BJ (cell line): Measurements from ENCODE around the gene EDDM13. TPM values are rescaled to one million over a fixed set of nuclear protein-coding genes. Genes with fewer than 3 reads are reported as not detected.

Experiments used
- CTCF ChIA-PET: fragments of 350-600 bp; formaldehyde crosslinking; extraction: SDS; loops from one replicate; lab custom pipeline; 2021; ENCODE audit warnings: antibody characterized with exemption, inconsistent platforms; lab: Yijun Ruan, JAX
- POLR2A ChIA-PET: fragments of 300-600 bp; sonication (Branson Sonifier 250); formaldehyde crosslinking; extraction: SDS; loops from one replicate; lab custom pipeline; 2021; ENCODE audit warnings: antibody characterized with exemption; lab: Charles Lee
- DNase-seq: peaks from one replicate; pipeline ENCODE4 v3.0.0-alpha.2; 2011; ENCODE audit warnings: low read depth
- H3K27me3 ChIP-seq: 2 replicates; pipeline ENCODE4 v1.6.0; 2011; ENCODE audit warnings: low read length; ENCODE audit not compliant: control insufficient read depth, insufficient read depth
- H3K36me3 ChIP-seq: 2 replicates; pipeline ENCODE4 v1.5.1; 2011; ENCODE audit warnings: low read length; ENCODE audit not compliant: control insufficient read depth, insufficient read depth
- H3K4me3 ChIP-seq: 2 replicates; pipeline ENCODE4 v1.5.1; 2011; ENCODE audit warnings: low read depth, mild to moderate bottlenecking, control low read depth, low read length
- CTCF ChIP-seq: IDR thresholded peaks from 2 replicates; pipeline ENCODE4 v1.5.1; 2011; ENCODE audit warnings: low read depth, mild to moderate bottlenecking, control low read depth, inconsistent platforms, low read length, moderate library complexity; ENCODE audit not compliant: insufficient read depth
- polyA plus RNA-seq: library from polyadenylated mRNA; depleted of rRNA; stranded (reverse); fragments of >200 nt; gene quantifications from 2 replicates; pipeline ENCODE4 v1.2.3, GENCODE V29; 2011

Gene EDDM13
- polyA plus RNA-seq, 1 experiment: not detected

GRCh38 chr19:56309511-56310185 is 37.1 kb downstream of the EDDM13 start:
- Histone ChIP-seq H3K27me3 (no peaks in the 10 kb centered on the region), H3K36me3 (peaks cover 1% of the 10 kb centered on the region), H3K4me3 (no peak overlapping the region)
- no peak for DNase-seq
- CTCF ChIA-PET: interaction anchor here (0.6 to 1.3 kb wide), 7 partner anchors 11 to 655 kb away, joined by 3 to 6 read pairs (median 4); no protein-coding TSS in a partner anchor
- TF ChIP-seq CTCF: peak; percentile 80
- POLR2A ChIA-PET: no interaction called here

- ChIA-PET CTCF (interaction anchor here (0.8 to 1.3 kb wide), 6 partner anchors 12 to 56 kb away, joined by 3 to 6 read pairs (median 4); no protein-coding TSS in a partner anchor), POLR2A (no interaction called here)
- no peak overlapping the region for H3K4me3 ChIP-seq
- peaks cover 1% of the 10 kb centered on the region for H3K36me3 ChIP-seq
- no peak for DNase-seq
- H3K27me3 ChIP-seq: no peaks in the 10 kb centered on the region
- no peak for TF ChIP-seq CTCF
Observed at GRCh38 chr19:56310462-56310861, 37.9 kb downstream of the EDDM13 start.

- ChIA-PET CTCF (no interaction called here), POLR2A (no interaction called here)
- no peak for TF ChIP-seq CTCF
- Histone ChIP-seq H3K27me3 (no peaks in the 10 kb centered on the region), H3K4me3 (no peak overlapping the region), H3K36me3 (no peaks in the 10 kb centered on the region; the same call in 1 of the 2 replicates)
- no peak for DNase-seq
Observed at GRCh38 chr19:56312342-56312741, 39.8 kb downstream of the EDDM13 start.

- ChIA-PET POLR2A (no interaction called here), CTCF (interaction anchor here (1.8 kb wide), 1 partner anchor 20 kb away, joined by 6 read pairs; no protein-coding TSS in a partner anchor)
- H3K36me3 ChIP-seq: no peaks in the 10 kb centered on the region; the same call in 1 of the 2 replicates
- H3K27me3 ChIP-seq: no peaks in the 10 kb centered on the region
- TF ChIP-seq CTCF: no peak
- no peak overlapping the region for H3K4me3 ChIP-seq
- DNase-seq: no peak
Observed at GRCh38 chr19:56312787-56313657, 40.5 kb downstream of the EDDM13 start.

DNA sequence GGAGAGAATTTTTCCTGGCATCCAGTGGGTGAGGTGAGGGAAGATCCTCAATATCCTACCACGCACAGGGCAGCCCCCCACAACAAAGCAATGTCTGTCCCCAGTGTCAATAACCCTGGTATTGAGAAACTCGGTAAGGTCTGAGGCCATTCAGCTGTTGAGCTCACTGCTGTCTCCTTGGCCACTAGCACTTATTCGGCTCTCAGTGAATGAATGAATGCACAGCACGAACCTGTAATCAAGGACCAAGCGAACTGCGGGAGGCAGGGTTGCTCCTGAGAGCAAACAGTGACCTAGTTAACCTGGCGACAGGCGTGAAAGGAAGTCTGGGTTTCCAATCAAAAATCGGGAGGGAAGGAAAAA is 41.5 kb downstream of the EDDM13 start:
- Histone ChIP-seq H3K27me3 (no peaks in the 10 kb centered on the region), H3K36me3 (no peaks in the 10 kb centered on the region; the same call in 1 of the 2 replicates), H3K4me3 (peak overlapping the region; percentile 73)
- DNase-seq: no peak
- ChIA-PET CTCF (interaction anchor here (0.7 to 1.9 kb wide), 4 partner anchors 8 to 60 kb away, joined by 3 to 6 read pairs (median 4); no protein-coding TSS in a partner anchor), POLR2A (interaction anchor here (0.6 kb wide), 1 partner anchor 714 kb away, joined by 8 read pairs; the partner anchor contains the start of gene ZNF524)
- no peak for TF ChIP-seq CTCF
